Heart left ventricle (tissue), 16 donors: ENCODE results near the gene COA4. TPM values are rescaled to one million over a fixed set of nuclear protein-coding genes. Genes with fewer than 3 reads are reported as not detected.

Experiments
- ATAC-seq, 4 donors: fragments of 200-7000 bp; cut with Tn5 transposase; one replicate each; pipeline ENCODE4 v1.9.1; 2020 to 2022; ENCODE audit warnings: moderate library complexity in 4 of 4, mild to moderate bottlenecking in 3 of 4, moderate number of reproducible peaks in 1 of 4
- DNase-seq, 5 donors: peaks; one replicate each; pipeline ENCODE4 v3.0.0-alpha.2; 2020
- H3K27ac ChIP-seq, 12 donors: fragments of 200-600 bp; sonication (generic) in 4 of 12; one replicate each; pipeline versions ENCODE4 v1.5.0 to v1.8.0; 2016 to 2022; ENCODE audit warnings: mild to moderate bottlenecking in 2 of 12
- H3K27me3 ChIP-seq, 9 donors: fragments of 200-600 bp; sonication (generic) in 2 of 9; one replicate each; pipeline versions ENCODE4 v1.5.1 to v1.8.0; 2016 to 2022; ENCODE audit warnings: mild to moderate bottlenecking in 3 of 9
- H3K36me3 ChIP-seq, 9 donors: fragments of 200-600 bp; sonication (generic) in 2 of 9; one replicate each; pipeline versions ENCODE4 v1.5.0 to v1.8.0; 2018 to 2022; ENCODE audit warnings: mild to moderate bottlenecking in 2 of 9
- H3K4me1 ChIP-seq, 12 donors: fragments of 200-600 bp; sonication (generic) in 4 of 12; one replicate each; pipeline versions ENCODE4 v1.5.0 to v1.8.0; 2016 to 2022; ENCODE audit warnings: mild to moderate bottlenecking in 3 of 12
- H3K4me3 ChIP-seq, 12 donors: fragments of 200-600 bp; sonication (generic) in 4 of 12; one replicate each; pipeline versions ENCODE4 v1.5.0 to v1.8.0; 2017 to 2022; ENCODE audit warnings: mild to moderate bottlenecking in 9 of 12, moderate library complexity in 4 of 12
- H3K9me3 ChIP-seq, 12 donors: fragments of 200-600 bp; sonication (generic) in 4 of 12; one replicate each; pipeline versions ENCODE4 v1.5.0 to v1.8.0; 2016 to 2022; ENCODE audit warnings: mild to moderate bottlenecking in 1 of 12
- POLR2A ChIP-seq, 2 donors: fragments of 450-650 bp; IDR thresholded peaks; one replicate each; pipeline ENCODE4 v1.6.1; 2017; ENCODE audit warnings: antibody characterized with exemption in 2 of 2, mild to moderate bottlenecking in 2 of 2, moderate library complexity in 2 of 2
- WGBS, 4 donors: extraction: QIAGEN DNeasy Blood & Tissue Kit in 2 of 4; methylation state at CpG; one replicate each; pipeline versions ENCODE4 v1.1.5 to v1.1.7; 2013 to 2018; 5-methylcytosine and 5-hydroxymethylcytosine counted together
- intact Hi-C, 10 donors: fragments of 100-400 bp; cut with DNase I; formaldehyde crosslinking; loops; one replicate each; pipeline versions ENCODE4 v1.11.1 to v1.14.2; 2022
- polyA plus RNA-seq, 2 donors: library from polyadenylated mRNA; stranded (reverse); fragments of 200-250 nt; gene quantifications; one replicate each; pipeline ENCODE4 v1.2.3, GENCODE V29; 2013
- total RNA-seq, 9 donors: library from RNA; depleted of rRNA in 2 of 9; stranded (reverse); fragments of >200 nt in 2 of 9; fragmentation: NEBNext Ultra II Directional in 3 of 9; extraction: Animal tissue kit (Norgen Biotek cat#: 25700) in 3 of 9; gene quantifications; one replicate each; pipeline versions ENCODE4 v1.1.0 to v1.2.4, GENCODE V29; 2016 to 2023
- TF ChIP-seq, protein P1 (sequence below), 12 donors: fragments of 200-600 bp; sonication (generic) in 4 of 12; IDR thresholded peaks; one replicate each; pipeline versions ENCODE4 v1.5.0 to v1.8.0; 2018 to 2022; ENCODE audit warnings: antibody characterized with exemption in 12 of 12, mild to moderate bottlenecking in 5 of 12
- donor health status: ischemic (EF 13 %, LVEDD 7.1; RV severe dilation, severe dysfunction).
- donor health status: healthy with polysubstance abuse.
- donor health status: DM: no; HTN: yes; CAD: no.
- donor health status: DM: no; HTN: no; CAD: no.
- donor health status: ischemic (EF 25% LVEDD 6.9; RV normal size, moderate dysfunction).
- donor health status: ischemic (EF 25% LVEDD 5.7; RV mildly dilated, moderate dysfunction).
- donor health status: healthy.
- donor health status: DM: yes; HTN: yes; CAD: no.
- donor health status: ischemic (EF 35%, LVEDD 5.7; RV mildly dilated, moderate dysfunction).
- donor health status: nonischemic (EF 11% LVEDD 7.7; RV severe dilation, severe dysfunction).
- donor health status: DM: yes; HTN: yes; CAD: no.
- donor health status: PGD.
- donor health status: ischemic (EF 29% LVEDD 5.4; RV normal size, mild dysfunction).
- donor health status: nonischemic (EF 23%, LVEDD 6.1; RV moderate dilation, normal function).

The COA4 gene
- total and polyA plus RNA-seq, 11 donors = 46.0 to 136 (median 57.7) TPM

DNA sequence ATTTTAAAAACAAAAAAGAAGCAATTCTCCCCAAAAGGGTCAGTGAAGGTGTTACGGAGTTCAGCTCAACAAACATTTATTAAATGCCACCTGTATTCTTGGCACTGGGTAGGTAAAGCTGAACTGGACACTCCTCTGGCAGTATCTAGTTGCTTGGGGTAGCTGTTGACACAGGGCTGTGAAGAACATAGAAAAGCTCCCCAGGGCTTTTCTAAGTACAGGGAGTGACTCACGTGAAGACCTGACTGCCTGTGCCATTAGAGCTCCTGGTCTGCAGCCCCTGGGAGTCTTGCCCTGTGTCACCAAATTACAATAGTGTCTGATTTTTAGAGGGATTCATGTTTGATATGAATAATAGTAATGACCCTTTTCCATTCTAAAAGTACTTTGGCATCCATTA, 43.6 kb downstream of the COA4 start:
- 64 to 78% (median 74%) methylated on average over 2 of the region's 2 CpGs for WGBS, 4 donors
- Histone ChIP-seq H3K4me1 (peaks cover 0 to 1% (median 0%) of the 10 kb centered on the region in 12 donors), H3K9me3 (no peaks in the 10 kb centered on the region), H3K27ac (no peak overlapping the region), H3K36me3 (peaks cover 0 to 56% (median 22%) of the 10 kb centered on the region in 9 donors), H3K27me3 (no peaks in the 10 kb centered on the region), H3K4me3 (no peak overlapping the region)
- ATAC-seq (no peak), DNase-seq (no peak)
- intact Hi-C loops = no loop called here
- no peak for TF ChIP-seq POLR2A (IDR thresholded peaks at IDR 0.05)
- TF ChIP-seq, protein P1, sequence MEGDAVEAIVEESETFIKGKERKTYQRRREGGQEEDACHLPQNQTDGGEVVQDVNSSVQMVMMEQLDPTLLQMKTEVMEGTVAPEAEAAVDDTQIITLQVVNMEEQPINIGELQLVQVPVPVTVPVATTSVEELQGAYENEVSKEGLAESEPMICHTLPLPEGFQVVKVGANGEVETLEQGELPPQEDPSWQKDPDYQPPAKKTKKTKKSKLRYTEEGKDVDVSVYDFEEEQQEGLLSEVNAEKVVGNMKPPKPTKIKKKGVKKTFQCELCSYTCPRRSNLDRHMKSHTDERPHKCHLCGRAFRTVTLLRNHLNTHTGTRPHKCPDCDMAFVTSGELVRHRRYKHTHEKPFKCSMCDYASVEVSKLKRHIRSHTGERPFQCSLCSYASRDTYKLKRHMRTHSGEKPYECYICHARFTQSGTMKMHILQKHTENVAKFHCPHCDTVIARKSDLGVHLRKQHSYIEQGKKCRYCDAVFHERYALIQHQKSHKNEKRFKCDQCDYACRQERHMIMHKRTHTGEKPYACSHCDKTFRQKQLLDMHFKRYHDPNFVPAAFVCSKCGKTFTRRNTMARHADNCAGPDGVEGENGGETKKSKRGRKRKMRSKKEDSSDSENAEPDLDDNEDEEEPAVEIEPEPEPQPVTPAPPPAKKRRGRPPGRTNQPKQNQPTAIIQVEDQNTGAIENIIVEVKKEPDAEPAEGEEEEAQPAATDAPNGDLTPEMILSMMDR (IDR thresholded peaks at IDR 0.05) = no peak

DNA sequence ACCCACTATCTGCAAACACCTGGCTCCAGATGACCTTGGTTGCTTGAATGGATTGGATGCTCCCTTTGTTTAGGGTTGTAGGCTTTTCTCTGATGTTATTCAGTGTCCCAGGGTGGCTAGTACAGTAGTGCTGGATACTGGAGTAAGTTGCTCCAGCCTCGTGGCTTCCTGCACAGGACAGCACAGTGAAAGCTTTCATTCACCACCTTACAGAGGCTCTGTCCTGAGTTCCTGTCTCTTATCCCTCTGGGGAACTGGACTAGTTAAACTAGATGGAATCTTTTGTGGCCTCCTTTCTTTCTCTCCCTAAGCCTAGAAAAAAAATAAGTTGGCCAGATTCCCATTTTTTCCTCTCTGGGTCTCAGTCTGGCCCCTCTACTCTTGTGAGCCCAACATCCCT, 46.4 kb downstream of the COA4 start:
- DNase-seq (no peak), ATAC-seq (no peak)
- no peaks in the 10 kb centered on the region for H3K4me1 ChIP-seq
- WGBS, 4 donors = 60 to 82% (median 79%) methylated on average over 1 of the region's 1 CpG
- no peaks in the 10 kb centered on the region for H3K27me3 ChIP-seq
- intact Hi-C loops = no loop called here
- peaks cover 0 to 75% (median 31%) of the 10 kb centered on the region in 9 donors for H3K36me3 ChIP-seq
- no peak overlapping the region for H3K4me3 ChIP-seq
- H3K9me3 ChIP-seq = no peaks in the 10 kb centered on the region
- H3K27ac ChIP-seq = no peak overlapping the region
- TF ChIP-seq, protein P1 (IDR thresholded peaks at IDR 0.05) = no peak
- no peak for TF ChIP-seq POLR2A (IDR thresholded peaks at IDR 0.05)

Other genes starting within 250 kb of the COA4 start
- 10 to 100 TPM in 6 of 9 donors, 1 to 10 TPM in 3; 5.4 to 36.3 (median 14.5) TPM for gene PLEKHB1, start 230.3 kb downstream of the COA4 start, total RNA-seq
- gene PLEKHB1, start 230.3 kb downstream of the COA4 start, polyA plus RNA-seq = 1 to 10 TPM in 1 of 2 donors, under 1 TPM in 1; 0.82 to 5.9 TPM
- 100 to 1,000 TPM in 7 of 9 donors, 10 to 100 TPM in 2; 92.2 to 143 (median 123) TPM for gene RAB6A, start 115.8 kb downstream of the COA4 start, total RNA-seq
- gene RAB6A, start 115.8 kb downstream of the COA4 start, polyA plus RNA-seq = 100 to 1,000 TPM in 1 of 2 donors, 10 to 100 TPM in 1; 41.7 to 110 TPM
- 10 to 100 TPM; 21.0 to 43.5 (median 39.4) TPM for gene MRPL48, start 89.0 kb downstream of the COA4 start, total RNA-seq
- 10 to 100 TPM; 33.3 to 47.7 TPM for gene MRPL48, start 89.0 kb downstream of the COA4 start, polyA plus RNA-seq
- gene PAAF1, start 153 bp upstream of the COA4 start, total RNA-seq = 10 to 100 TPM in 5 of 9 donors, 1 to 10 TPM in 4; 3.9 to 18.4 (median 11.1) TPM
- gene PAAF1, start 153 bp upstream of the COA4 start, polyA plus RNA-seq = 10 to 100 TPM; 11.4 to 13.0 TPM
- gene DNAJB13, start 74.2 kb upstream of the COA4 start, total RNA-seq = not detected
- under 1 TPM in 1 of 2 donors, not detected in 1; 0.14 TPM for gene DNAJB13, start 74.2 kb upstream of the COA4 start, polyA plus RNA-seq
- gene UCP2, start 106.0 kb upstream of the COA4 start, total RNA-seq = 100 to 1,000 TPM in 1 of 9 donors, 10 to 100 TPM in 8; 13.7 to 170 (median 19.7) TPM
- gene UCP2, start 106.0 kb upstream of the COA4 start, polyA plus RNA-seq = 10 to 100 TPM; 11.9 to 20.2 TPM
- 1 to 10 TPM in 8 of 9 donors, under 1 TPM in 1; 0.50 to 8.3 (median 1.7) TPM for gene UCP3, start 132.2 kb upstream of the COA4 start, total RNA-seq
- gene UCP3, start 132.2 kb upstream of the COA4 start, polyA plus RNA-seq = 1 to 10 TPM; 1.4 to 1.7 TPM